ENCODE data around the gene BAZ1A.

- TF ChIP-seq POLR2A (IDR thresholded peaks at IDR 0.05; ENCODE audit: low read depth): no peak
- TF ChIP-seq, protein P1, sequence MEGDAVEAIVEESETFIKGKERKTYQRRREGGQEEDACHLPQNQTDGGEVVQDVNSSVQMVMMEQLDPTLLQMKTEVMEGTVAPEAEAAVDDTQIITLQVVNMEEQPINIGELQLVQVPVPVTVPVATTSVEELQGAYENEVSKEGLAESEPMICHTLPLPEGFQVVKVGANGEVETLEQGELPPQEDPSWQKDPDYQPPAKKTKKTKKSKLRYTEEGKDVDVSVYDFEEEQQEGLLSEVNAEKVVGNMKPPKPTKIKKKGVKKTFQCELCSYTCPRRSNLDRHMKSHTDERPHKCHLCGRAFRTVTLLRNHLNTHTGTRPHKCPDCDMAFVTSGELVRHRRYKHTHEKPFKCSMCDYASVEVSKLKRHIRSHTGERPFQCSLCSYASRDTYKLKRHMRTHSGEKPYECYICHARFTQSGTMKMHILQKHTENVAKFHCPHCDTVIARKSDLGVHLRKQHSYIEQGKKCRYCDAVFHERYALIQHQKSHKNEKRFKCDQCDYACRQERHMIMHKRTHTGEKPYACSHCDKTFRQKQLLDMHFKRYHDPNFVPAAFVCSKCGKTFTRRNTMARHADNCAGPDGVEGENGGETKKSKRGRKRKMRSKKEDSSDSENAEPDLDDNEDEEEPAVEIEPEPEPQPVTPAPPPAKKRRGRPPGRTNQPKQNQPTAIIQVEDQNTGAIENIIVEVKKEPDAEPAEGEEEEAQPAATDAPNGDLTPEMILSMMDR (IDR thresholded peaks at IDR 0.05): no peak
Observed at GRCh38 chr14:34911209-34912150, 36.3 kb upstream of the BAZ1A start.

All from esophagus muscularis mucosa (tissue), 3 donors.